ENCODE data around the gene CNOT4. TPM values are rescaled to one million over a fixed set of nuclear protein-coding genes. Genes with fewer than 3 reads are reported as not detected.

The CNOT4 gene
- total and polyA plus RNA-seq, 10 of the 15 experiments (the other 5 are each of a cell fraction or from before 2014, with no cell fraction given): 9.4 to 29.6 (median 16.6) TPM

- peaks cover 0 to 11% of the 10 kb centered on the region in 2 experiments; a peak in 3 of 4 replicates for H3K36me3 ChIP-seq (ENCODE audit: control insufficient read depth in 2 of 2, insufficient read depth in 2 of 2, low read length in 1 of 2)
- no peak overlapping the region for H3K4me2 ChIP-seq (ENCODE audit: control insufficient read depth, insufficient read depth)
- H4K20me1 ChIP-seq (ENCODE audit: control insufficient read depth, insufficient read depth): no peaks in the 10 kb centered on the region
- H3K4me1 ChIP-seq (ENCODE audit: control insufficient read depth, insufficient read depth, low read length): no peaks in the 10 kb centered on the region; the same call in 1 of the 2 replicates
- no peaks in the 10 kb centered on the region for H3K9me3 ChIP-seq (replicated peaks; ENCODE audit: control insufficient read depth, insufficient read depth, low read length)
- ChIA-PET SMC1A (ENCODE audit: uncharacterized antibody, unreplicated experiment) (no interaction called here), POLR2A (no interaction called here), RAD21 (ENCODE audit: unreplicated experiment) (no interaction called here), CTCF (interaction anchor here (1.6 kb wide), 1 partner anchor 16 kb away, joined by 3 read pairs; no protein-coding TSS in a partner anchor)
- no peak overlapping the region for H3K27ac ChIP-seq (ENCODE audit: control insufficient read depth, insufficient read depth)
- WGBS (ENCODE audit: insufficient coverage, insufficient replicate concordance, low lambda C conversion rate, missing lambda C conversion rate): 98% methylated on average over 4 of the region's 4 CpGs
- no peak overlapping the region for H3K9ac ChIP-seq (ENCODE audit: control insufficient read depth, insufficient read depth, low read length)
- no TSS peak for BruUV-seq (replicated peaks)
- ATAC-seq (no peak), DNase-seq (ENCODE audit: low read depth, low spot score) (no peak), FAIRE-seq (no peak)
- no peak overlapping the region for H2AFZ ChIP-seq (ENCODE audit: control insufficient read depth, low read depth, low read length)
- no peaks in the 10 kb centered on the region for H3K79me2 ChIP-seq (ENCODE audit: control insufficient read depth, insufficient read depth, low read length)
- in situ Hi-C loops (cut with MboI): no loop called here
- TF ChIP-seq ATF7 (IDR thresholded peaks at IDR 0.05; ENCODE audit: low read depth) (no peak), IKZF2 (IDR thresholded peaks at IDR 0.05) (no peak)
- H3K4me3 ChIP-seq: no peak overlapping the region
- H3K27me3 ChIP-seq (replicated peaks in 1 of 2; ENCODE audit: control insufficient read depth in 2 of 2, insufficient read depth in 2 of 2, low read length in 1 of 2): no peaks in the 10 kb centered on the region
- intact Hi-C loops (cut with micrococcal nuclease; ENCODE audit: unreplicated experiment): no loop called here
These were observed 117.2 kb downstream of the CNOT4 start for GRCh38 chr7:135392701-135393100.

GRCh38 chr7:135391514-135391913, 118.4 kb downstream of the CNOT4 start:
- RAD21 ChIA-PET (ENCODE audit: unreplicated experiment): no interaction called here
- Histone ChIP-seq H3K27ac (ENCODE audit: control insufficient read depth, insufficient read depth) (no peak overlapping the region), H3K9me3 (replicated peaks; ENCODE audit: control insufficient read depth, insufficient read depth, low read length) (no peaks in the 10 kb centered on the region), H3K4me1 (ENCODE audit: control insufficient read depth, insufficient read depth, low read length) (no peaks in the 10 kb centered on the region; the same call in 1 of the 2 replicates), H3K4me2 (ENCODE audit: control insufficient read depth, insufficient read depth) (no peak overlapping the region), H3K4me3 (no peak overlapping the region), H3K27me3 (replicated peaks in 1 of 2; ENCODE audit: control insufficient read depth in 2 of 2, insufficient read depth in 2 of 2, low read length in 1 of 2) (no peaks in the 10 kb centered on the region), H3K79me2 (ENCODE audit: control insufficient read depth, insufficient read depth, low read length) (no peaks in the 10 kb centered on the region), H3K9ac (ENCODE audit: control insufficient read depth, insufficient read depth, low read length) (no peak overlapping the region), H4K20me1 (ENCODE audit: control insufficient read depth, insufficient read depth) (no peaks in the 10 kb centered on the region), H2AFZ (ENCODE audit: control insufficient read depth, low read depth, low read length) (no peak overlapping the region), H3K36me3 (ENCODE audit: control insufficient read depth in 2 of 2, insufficient read depth in 2 of 2, low read length in 1 of 2) (peaks cover 0 to 13% of the 10 kb centered on the region in 2 experiments)
- BruUV-seq (replicated peaks): no TSS peak
- FAIRE-seq: no peak
- no peak for DNase-seq (ENCODE audit: low read depth, low spot score)
- ATAC-seq: no peak
- CTCF ChIA-PET: no interaction called here
- POLR2A ChIA-PET: no interaction called here
- in situ Hi-C loops (cut with MboI) (no loop called here), intact Hi-C loops (cut with micrococcal nuclease; ENCODE audit: unreplicated experiment) (no loop called here)
- SMC1A ChIA-PET (ENCODE audit: uncharacterized antibody, unreplicated experiment): interaction anchor here (1.2 kb wide), 1 partner anchor 10 kb away, joined by 3 read pairs; no protein-coding TSS in a partner anchor
- TF ChIP-seq HCFC1 (IDR thresholded peaks at IDR 0.05; ENCODE audit: low read length): no peak
- no peak for TF ChIP-seq TCF7 (IDR thresholded peaks at IDR 0.05; ENCODE audit: borderline replicate concordance)
- TF ChIP-seq, protein P1, sequence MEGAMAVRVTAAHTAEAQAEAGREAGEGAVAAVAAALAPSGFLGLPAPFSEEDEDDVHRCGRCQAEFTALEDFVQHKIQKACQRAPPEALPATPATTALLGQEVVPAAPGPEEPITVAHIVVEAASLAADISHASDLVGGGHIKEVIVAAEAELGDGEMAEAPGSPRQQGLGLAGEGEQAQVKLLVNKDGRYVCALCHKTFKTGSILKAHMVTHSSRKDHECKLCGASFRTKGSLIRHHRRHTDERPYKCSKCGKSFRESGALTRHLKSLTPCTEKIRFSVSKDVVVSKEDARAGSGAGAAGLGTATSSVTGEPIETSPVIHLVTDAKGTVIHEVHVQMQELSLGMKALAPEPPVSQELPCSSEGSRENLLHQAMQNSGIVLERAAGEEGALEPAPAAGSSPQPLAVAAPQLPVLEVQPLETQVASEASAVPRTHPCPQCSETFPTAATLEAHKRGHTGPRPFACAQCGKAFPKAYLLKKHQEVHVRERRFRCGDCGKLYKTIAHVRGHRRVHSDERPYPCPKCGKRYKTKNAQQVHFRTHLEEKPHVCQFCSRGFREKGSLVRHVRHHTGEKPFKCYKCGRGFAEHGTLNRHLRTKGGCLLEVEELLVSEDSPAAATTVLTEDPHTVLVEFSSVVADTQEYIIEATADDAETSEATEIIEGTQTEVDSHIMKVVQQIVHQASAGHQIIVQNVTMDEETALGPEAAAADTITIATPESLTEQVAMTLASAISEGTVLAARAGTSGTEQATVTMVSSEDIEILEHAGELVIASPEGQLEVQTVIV (IDR thresholded peaks at IDR 0.05; ENCODE audit: borderline replicate concordance, partially characterized antibody): no peak
- no peak for TF ChIP-seq SMAD1 (IDR thresholded peaks at IDR 0.05; ENCODE audit: low read depth, partially characterized antibody)
- no peak for TF ChIP-seq PKNOX1 (IDR thresholded peaks at IDR 0.05)
- no peak for TF ChIP-seq KLF5 (IDR thresholded peaks at IDR 0.05; ENCODE audit: partially characterized antibody)
- TF ChIP-seq SRF (IDR thresholded peaks at IDR 0.05; ENCODE audit: low read depth in 2 of 2, low read length in 2 of 2): no peak
- WGBS (ENCODE audit: insufficient coverage, insufficient replicate concordance, low lambda C conversion rate, missing lambda C conversion rate): 61% methylated on average over 3 of the region's 3 CpGs

All from GM12878 (cell line).